CD4-positive, alpha-beta T cell treated with Interleukin-4 for 4 hours (primary cell): ENCODE data around the gene KNDC1.
"Not testable (repeated sequence)": the region's sequence is repeated elsewhere in the genome, so short reads cannot be mapped to it uniquely, and the experiment has no call there.

Experiments
- DNase-seq: peaks from one replicate; pipeline ENCODE4 v3.0.0-alpha.2; 2020

The KNDC1 gene

DNA sequence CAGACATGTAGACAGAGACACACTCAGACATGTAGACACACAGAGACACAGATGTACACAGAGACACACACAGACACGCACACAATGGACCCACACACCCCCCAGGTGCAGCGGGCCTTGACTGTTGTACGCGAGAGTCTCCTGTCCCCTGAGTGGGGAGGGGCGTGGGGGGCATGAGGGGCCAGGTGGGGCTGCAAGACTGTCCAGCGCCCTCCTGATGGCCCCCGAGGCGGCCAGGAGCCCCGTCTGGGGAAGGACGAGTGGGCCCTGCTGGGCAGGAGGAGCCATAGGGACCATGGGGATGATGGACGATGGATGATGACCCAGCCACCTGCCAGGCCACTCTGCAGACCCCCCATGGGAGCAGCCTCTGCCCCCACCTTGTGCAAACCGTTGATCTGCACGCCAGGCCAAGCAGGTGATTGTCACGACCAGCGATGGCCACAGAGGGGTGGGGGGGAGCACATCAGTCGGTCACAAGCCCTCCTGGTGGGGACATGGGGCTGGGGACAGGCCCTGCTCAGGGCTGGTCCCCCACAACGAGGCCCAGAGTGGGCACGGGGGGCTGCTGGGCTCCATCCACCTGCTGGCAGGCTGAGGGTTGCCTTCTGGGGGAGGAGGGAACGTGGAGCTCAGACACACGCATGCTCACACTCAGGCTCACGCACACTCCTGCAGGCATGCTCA, 89.2 kb downstream of the KNDC1 start:
- DNase-seq = no peak

GRCh38 chr10:133249975-133250754, 90.1 kb downstream of the KNDC1 start:
- DNase-seq = no peak

DNA sequence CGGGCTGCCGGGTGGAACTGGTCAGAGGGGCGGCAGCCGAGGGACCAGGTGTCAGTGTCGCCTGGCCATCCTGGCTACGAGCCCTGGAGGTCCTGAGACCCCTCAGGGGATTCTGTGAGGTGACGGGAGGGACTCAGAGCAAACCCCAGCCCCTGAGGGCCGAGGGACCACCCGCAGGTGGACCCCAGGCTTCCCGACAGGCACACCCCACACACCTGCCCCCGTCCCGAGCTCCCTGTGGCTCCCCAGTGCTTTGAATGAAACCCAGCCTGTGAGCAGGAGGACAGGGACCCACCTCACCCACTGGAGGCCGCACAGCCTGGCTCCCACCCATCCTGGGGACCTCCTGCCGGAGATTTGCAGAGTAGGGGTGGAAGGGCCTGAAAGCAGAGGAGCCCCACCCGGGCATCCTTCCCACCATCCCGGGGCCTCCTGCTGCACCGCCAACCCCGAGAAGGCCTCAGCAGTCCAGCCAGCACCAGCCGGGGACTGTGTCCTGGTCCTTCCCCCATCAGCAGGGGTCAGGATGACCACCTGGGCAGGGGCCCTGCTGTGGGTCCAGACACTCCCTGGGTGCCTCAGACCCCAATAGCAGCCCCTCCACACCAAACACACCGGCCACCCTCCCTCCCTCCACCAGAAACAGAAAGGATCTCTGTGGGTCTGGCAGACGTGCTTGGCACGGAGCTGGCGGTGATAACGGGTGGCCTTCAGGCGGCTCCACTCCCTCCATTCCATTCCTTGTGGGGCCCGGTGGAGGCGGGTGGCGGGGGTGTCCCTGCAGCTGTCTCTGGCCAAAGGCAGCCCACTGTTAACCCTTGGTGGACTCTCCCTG, 91.6 kb downstream of the KNDC1 start:
- no peak for DNase-seq

DNA sequence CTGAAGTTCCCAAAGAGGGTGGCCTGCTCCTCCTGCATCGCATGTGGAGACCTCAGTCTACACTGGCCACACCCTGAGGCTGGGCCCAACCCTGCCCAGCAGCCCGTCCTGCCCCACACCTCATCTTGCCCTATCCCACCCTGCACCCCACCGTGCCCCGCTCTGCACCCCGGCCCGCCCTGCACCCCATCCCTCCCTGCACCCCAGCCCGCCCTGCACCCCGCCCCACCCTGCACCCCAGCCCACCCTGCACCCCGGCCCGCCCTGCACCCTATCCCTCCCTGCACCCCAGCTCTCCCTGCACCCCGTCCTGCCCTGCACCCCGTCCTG, 92.2 kb downstream of the KNDC1 start:
- no peak for DNase-seq

DNA sequence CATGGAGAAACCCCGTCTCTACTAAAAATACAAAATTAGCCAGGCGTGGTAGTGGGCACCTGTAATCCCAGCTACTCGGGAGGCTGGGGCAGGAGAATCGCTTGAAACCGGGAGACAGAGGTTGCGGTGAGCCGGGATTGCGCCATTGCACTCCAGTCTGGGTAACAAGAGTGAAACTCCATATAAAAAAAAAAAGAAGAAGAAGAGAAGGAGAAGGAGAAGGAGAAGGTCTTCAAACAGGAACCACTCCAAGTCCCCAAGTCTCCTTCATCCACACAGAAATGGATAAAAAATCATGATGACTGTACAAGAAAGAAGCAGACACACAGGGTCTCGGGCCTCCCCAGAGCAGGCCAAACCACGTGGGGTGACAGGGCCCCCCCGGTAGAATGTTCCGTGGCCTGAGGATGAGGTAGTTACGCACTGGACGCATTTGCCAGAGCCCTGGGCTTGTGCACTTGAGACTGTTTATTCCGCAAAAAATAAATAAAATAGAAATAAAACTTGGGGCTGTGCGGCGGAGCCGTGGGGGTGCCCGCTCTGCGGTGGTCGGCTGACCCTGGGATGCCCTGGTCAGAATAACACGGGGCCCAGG, 93.4 kb downstream of the KNDC1 start:
- DNase-seq = no peak

- DNase-seq = no peak
These were observed 94.6 kb downstream of the KNDC1 start for GRCh38 chr10:133254421-133255120.

DNA sequence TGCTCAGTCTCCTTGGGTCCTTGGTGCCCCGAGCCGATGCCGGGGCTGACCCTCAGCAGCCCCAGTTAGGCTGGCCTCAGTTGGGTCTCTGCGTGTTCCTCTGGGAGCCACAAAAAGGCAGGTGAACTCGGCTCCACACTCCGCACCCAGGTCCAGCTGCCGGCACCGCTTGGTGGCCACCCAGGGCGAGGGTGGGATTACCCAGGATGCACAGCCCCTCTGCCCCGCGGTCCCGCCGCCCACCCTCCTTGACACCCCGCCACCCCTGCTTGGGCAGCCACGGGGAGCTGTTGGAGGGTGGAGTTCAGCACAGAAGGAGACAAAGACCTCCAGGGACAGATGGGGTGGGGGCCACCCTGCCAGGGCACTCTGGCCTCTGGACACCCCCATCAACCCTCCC, 95.3 kb downstream of the KNDC1 start:
- no peak for DNase-seq

DNA sequence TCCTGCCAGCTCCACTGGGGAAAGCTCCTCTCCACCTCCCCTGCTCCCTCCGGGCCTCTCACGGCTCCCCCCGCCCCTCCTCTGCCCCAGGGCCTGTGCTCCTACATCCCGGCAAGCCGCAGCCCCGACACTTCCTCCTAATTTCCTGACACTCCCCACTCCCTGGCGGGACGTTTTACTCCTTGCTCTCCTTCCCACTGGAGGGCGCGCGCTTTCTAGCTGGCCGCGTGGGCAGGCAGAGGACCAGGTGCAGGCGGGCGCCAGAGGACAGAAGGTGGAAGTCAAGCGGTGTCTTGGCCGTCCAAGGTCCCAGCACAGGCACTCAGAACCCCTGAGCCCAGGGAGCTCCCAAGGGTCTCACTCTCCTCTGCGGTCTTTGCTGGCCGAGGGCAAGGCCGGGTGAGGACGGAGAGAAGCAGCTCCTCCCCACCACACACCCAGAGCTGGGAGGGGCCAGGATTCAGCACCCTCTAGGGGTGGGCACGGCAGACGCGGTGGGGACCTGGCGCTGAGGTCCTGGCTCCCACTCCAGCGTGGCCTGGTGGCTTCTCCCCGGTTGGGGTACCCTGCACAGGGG, 97.6 kb downstream of the KNDC1 start:
- DNase-seq = no peak

DNA sequence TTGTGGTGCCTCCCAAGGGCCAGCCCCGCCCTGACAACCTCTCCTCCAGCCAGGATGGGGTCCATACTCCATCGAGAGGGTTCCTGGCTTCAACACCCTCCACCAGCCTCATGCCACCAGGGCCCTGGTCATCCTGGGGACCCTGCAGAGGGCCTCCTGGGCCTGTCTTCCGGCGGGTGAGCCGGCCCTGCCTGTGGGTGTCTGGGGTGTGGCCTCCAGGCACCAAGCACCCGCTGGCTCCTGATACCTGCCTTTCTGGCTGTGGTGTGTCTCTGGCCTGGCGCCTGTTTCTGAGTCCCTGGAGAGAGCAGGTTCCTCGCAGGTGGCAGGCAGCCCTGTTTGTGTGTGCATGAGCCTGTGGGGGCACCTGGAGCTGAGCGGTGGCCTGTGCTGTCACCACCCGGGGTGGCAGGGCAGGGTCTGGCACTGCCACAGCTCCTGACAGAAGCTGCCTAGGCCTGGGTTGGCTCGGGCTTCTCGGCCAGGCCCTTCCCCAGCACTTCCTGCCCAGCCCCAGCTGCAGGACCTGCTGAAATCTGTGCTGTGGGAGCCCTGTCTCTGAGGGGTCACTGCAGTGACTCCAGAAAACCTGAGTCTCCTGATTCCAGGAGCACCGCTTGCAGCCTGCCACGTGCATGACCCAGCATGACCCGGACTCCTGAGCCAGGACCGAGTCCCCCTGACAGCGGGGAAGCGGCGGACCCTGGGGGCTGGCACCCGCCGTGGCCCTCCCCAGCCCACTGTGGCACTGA, 98.2 kb downstream of the KNDC1 start:
- peak; percentile 48 for DNase-seq

- DNase-seq = peak; percentile 98
These were observed 99.0 kb downstream of the KNDC1 start for GRCh38 chr10:133258818-133259601.

DNA sequence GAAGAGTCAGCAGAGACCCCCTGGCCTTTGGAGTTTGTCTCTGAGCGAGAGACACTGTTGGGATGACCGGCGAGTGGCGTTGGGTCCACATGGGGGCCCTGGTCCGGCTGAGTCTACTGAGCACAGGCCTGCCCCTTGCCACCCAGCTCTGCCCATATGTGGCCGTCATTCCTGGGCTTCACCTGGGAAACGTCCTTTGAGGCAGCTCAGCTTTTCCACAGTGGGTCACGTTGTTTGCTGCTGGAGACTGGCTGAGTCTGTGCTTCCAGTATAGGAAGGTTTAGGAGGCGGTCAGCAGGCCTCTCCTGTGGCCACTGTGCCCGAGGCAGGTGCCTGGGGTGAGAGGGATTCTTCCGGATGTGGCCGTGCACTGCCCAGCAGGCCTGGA, 99.6 kb downstream of the KNDC1 start:
- DNase-seq = no peak

DNA sequence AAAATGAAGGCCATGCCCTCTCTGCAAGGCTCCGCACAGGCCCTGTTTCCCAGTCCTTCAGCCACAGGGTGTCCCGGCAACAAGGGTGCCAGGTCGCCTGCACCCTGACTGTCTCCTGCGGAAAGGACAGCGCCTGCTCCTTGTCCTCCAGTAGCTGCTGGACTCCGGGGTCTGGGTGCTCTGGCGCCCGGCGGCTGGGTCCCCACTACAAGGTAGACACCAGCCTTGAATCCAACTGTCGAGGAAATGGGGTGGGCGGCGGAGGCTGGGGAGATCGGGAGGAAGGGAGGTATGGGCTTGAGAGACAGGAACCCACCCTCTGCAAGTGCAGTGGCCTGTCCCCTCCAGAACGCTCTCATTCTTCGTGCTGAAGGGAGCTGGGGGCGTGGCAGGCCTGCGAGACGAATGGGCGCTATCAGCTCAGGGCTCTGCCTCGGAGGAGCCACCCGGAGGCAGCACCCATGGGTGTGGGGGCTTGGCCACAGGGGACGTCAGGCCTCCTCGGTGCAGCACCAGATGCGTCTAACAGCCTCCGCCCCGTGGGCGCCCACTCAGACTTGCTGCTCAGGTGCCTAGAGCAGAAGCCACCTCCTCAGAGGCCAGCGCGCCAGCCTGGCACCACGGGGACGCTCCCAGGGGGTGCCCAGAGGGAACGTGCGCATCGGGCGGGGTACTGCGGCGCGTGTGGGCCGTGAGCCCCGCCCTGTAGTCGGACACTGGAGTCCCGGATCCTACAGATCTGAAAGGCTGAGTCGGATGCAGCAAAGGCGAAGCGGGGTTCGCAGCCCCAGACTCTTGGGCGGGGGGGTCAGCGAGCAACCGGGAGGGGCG, 101.1 kb downstream of the KNDC1 start:
- peak; percentile 75 for DNase-seq

GRCh38 chr10:133261726-133262325, 101.8 kb downstream of the KNDC1 start:
- DNase-seq = peak; percentile 85

GRCh38 chr10:133262696-133263095, 102.7 kb downstream of the KNDC1 start:
- no peak for DNase-seq

GRCh38 chr10:133263674-133264073, 103.7 kb downstream of the KNDC1 start:
- no peak for DNase-seq

DNA sequence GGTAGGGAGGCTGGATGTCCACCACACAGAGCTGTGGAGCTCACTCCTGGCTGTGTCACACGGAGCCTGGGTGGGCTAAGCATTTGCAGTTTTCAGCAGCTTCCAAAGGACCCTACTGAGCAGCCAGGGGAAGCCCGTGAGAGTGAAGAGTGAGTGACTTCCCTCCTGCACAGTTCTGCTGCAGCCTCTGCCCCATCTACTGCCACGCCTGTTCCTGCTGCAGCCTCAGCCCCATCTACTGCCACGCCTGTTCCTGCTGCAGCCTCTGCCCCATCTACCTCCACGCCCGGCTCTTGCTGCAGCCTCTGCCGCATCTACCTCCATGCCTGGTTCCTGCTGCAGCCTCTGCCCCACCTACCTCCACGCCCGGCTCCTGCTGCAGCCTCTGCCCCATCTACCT, 104.4 kb downstream of the KNDC1 start:
- peak; percentile 74 for DNase-seq

DNA sequence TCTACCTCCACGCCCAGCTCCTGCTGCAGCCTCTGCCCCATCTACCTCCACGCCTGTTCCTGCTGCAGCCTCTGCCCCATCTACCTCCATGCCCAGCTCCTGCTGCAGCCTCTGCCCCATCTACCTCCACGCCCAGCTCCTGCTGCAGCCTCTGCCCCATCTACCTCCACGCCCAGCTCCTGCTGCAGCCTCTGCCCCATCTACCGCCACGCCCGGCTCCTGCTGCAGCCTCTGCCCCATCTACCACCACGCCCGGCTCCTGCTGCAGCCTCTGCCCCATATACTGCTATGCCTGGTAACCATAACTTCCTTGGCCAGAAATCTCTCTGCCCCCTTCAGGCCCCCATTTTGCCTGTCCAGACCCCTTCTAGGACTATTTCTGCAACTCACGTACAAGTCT, 105.0 kb downstream of the KNDC1 start:
- DNase-seq = not testable (repeated sequence)

- DNase-seq = no peak
These were observed 106.2 kb downstream of the KNDC1 start for GRCh38 chr10:133266056-133266795.

- no peak for DNase-seq
These were observed 107.3 kb downstream of the KNDC1 start for GRCh38 chr10:133267293-133267692.
